ENCODE measurements around the gene PLA2G2F.
"Not testable (repeated sequence)": the region's sequence is repeated elsewhere in the genome, so short reads cannot be mapped to it uniquely, and the experiment has no call there.

The PLA2G2F gene

DNA sequence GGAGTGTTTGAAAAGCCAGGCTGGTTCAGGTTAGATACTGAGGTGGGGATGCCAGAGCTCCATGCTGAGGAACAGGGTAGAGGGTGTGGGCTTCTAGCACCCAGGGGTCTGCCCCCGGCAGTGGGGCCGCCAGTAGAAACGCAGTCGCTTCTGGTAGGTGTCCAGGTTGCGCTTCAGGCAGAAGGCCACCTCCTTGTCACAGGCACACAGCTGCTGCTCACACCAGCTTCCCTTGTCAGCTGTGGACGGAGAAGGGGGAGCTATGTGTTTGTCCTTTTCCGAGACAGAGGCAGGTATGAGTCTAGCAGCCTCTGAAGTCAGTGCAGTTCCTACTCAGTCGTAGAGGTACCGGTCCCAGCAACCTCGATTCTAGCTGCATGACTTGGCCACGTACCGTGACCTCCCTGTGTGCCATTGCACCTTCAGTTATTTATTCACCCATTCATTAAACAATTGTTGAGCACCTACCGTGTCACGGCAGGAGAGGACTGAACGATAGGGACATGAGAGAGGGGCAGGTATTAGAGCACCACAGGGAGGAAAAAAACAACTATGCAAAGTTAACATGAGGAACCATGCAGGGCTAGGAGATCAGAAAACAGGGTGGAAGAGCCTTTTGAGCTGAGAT, 25.0 kb upstream of the PLA2G2F start:
- in situ Hi-C loops (cut with HindIII; ENCODE audit: low sequenced_read_pairs): no loop called here

DNA sequence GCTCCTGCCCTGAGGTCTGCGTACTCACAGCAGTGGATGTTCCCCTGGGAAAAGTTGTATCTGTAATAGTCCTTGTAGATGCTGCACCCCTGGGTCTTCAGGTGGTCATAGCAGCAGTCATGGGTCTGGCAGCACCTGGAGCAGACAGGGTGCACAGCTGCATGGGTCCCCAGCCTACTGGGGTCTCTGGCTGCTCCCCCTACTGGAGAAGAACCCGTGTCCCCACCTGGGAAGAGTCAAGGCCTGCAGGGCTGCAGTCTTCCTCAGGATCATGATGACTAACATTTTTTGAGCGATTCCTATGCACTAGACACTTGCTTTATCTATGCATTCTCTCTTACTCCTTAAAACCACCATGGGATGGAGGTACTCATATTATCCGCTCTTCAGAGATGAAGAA, 23.6 kb upstream of the PLA2G2F start:
- in situ Hi-C loops (cut with HindIII; ENCODE audit: low sequenced_read_pairs): no loop called here

DNA sequence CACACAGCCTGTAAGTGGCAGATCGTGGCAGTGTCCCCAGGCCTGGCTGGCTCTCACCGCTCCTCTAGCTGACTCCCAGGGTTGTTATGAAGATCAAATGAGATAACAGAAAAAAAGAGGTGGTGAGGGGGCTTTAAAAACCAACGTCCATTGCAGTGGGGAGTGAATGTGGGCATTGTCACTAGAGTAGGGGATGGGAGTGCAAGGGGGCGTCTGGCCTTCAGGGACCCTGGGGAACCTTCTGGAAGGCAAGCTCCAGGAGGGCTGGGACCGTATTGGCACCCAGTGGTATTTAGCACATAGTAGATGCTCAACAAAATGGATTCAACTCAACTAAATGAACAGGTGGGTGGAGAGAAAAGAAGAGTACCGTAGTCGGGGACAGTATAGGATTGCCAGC, 23.2 kb upstream of the PLA2G2F start:
- in situ Hi-C loops (cut with HindIII; ENCODE audit: low sequenced_read_pairs): no loop called here

DNA sequence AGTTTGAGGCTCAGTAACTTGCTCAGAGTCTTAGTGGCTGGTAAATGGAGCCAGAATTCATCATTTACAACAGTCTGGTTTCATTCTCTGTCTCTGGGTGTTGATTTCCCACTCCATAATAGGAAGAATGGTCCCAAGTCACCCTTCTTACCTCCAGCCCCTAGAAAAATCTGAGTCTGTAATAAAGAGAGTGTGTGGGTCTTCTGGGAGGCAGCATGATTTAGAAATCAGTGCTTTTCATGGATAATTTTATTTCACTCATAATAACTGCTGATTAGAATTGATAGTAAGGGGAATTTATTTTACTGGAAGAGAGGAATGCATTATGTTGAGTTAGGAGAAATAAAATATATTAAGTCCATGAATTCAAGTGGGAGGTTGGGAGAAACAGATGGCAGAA, 21.9 kb upstream of the PLA2G2F start:
- in situ Hi-C loops (cut with HindIII; ENCODE audit: low sequenced_read_pairs): no loop called here

DNA sequence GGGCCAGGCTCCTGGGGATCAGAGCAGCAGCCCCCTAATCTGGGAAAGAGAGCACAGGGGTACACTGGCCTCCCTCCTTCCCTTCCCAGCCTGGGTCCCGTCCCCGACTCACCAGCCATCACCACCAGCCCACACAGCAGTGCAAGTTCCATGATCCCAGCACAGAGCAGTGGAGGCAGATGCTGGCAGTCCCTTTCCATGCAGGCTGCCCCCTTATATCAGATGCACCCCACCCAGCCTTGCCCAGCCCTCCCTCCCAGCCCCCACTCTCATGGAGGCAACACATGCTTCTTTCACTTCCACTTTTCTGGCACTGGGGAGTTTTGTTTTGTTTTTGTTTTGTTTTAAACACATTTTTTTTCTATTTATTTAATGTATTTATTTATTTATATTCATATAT, 19.8 kb upstream of the PLA2G2F start, which contains the start of gene PLA2G2D:
PLA2G2D (minus strand) TSS at position 190 of the 400 bp plus-strand sequence; CDS start at position 152, 38 bp downstream.
- in situ Hi-C loops (cut with HindIII; ENCODE audit: low sequenced_read_pairs): no loop called here

DNA sequence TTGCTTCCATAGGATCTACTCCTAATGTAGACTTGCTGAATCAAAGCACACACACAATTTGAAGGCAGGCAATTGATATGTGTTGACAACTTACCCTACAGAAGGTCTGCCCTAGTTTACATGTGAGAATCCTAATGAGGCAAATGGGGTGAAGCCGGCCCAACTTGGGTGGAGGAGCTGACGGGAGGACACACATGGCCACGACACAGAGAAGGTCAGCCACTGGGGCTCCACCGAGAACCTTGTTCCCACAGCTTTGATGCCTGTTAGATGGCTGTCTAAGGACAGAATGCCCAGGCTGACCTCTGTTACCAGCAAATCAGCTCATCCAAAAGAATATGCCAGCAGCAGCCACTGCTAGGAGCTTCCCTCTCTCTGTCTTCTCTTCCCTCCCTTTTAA, 18.3 kb upstream of the PLA2G2F start:
- in situ Hi-C loops (cut with HindIII; ENCODE audit: low sequenced_read_pairs): no loop called here

- in situ Hi-C loops (cut with HindIII; ENCODE audit: low sequenced_read_pairs): no loop called here
These were observed 15.2 kb upstream of the PLA2G2F start for GRCh38 chr1:20123722-20124455.

- in situ Hi-C loops (cut with HindIII; ENCODE audit: low sequenced_read_pairs): no loop called here
These were observed 14.6 kb upstream of the PLA2G2F start for GRCh38 chr1:20124456-20125057.

GRCh38 chr1:20125100-20125499, 14.0 kb upstream of the PLA2G2F start:
- in situ Hi-C loops (cut with HindIII; ENCODE audit: low sequenced_read_pairs): no loop called here

GRCh38 chr1:20126041-20126805, 12.9 kb upstream of the PLA2G2F start:
- in situ Hi-C loops (cut with HindIII; ENCODE audit: low sequenced_read_pairs): no loop called here

DNA sequence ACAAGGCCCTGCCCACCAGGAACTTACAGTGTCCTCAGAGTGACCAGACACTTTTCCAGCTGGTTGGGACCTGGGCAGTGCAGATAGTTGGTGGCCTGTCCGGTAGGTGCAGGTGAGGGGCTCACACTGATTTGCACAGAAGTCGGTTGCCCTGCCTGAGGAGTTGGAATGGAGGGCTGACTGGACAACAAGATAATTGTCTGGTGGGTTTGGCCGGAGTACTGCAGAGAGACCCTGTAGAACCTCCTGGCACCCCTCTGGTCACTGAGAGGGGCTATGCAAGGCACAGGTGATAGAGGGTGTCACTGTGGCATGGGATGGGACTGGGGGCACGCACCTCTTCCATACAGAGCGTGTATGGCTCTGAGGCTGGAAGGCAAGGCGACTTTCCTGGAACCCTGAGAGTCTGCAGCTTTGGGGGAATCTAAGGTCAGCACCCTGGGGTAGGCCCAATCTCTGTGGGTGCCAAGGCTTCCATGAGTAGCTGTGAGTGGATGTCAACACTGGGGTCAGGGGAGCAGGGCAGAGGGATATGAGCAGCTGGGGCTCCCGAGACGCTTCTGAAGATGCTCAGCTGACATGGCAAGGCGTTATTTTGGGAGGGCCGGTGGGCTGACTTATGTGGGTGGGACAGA, 12.2 kb upstream of the PLA2G2F start:
- in situ Hi-C loops (cut with HindIII; ENCODE audit: low sequenced_read_pairs): no loop called here

- in situ Hi-C loops (cut with HindIII; ENCODE audit: low sequenced_read_pairs): not testable (repeated sequence)
These were observed 8.6 kb upstream of the PLA2G2F start for GRCh38 chr1:20130518-20130917.

DNA sequence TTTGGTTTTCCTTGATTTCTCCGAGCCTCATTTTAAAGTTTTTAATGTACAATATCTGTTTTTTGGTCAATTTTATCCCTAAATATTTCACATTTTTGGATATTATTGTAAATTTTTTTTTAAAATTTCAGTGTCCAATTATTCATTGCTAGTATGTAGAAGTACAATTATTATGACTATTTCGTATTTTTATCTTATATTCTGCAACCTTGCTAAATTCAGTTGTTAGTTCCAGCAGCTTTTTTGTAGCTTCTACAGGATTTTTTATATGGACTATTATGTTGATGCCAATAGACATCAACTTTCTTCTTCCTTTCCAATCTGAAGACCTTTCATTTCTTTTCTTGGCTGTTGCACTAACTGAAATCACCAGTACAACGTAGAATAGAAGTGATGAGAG, 4.1 kb upstream of the PLA2G2F start:
- in situ Hi-C loops (cut with HindIII; ENCODE audit: low sequenced_read_pairs): no loop called here

DNA sequence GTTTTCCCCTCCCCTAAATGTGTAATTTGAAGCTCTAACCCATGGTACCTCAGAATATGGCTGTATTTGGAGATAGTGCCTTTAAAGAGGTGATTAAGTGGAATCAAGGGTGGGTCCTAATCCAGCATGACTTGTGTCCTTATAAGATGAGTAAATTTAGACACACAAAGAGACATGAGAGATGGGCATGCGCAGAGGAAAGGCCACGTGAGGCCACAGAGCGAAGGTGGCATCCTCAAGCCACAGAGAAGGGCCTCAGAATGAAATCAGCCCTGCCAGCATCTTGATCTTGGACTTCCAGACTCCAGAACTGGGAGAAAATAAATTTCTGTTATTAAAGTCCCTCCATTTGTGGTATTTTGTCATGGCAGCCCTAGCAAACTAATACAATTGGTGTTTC, 2.9 kb upstream of the PLA2G2F start:
- in situ Hi-C loops (cut with HindIII; ENCODE audit: low sequenced_read_pairs): no loop called here

DNA sequence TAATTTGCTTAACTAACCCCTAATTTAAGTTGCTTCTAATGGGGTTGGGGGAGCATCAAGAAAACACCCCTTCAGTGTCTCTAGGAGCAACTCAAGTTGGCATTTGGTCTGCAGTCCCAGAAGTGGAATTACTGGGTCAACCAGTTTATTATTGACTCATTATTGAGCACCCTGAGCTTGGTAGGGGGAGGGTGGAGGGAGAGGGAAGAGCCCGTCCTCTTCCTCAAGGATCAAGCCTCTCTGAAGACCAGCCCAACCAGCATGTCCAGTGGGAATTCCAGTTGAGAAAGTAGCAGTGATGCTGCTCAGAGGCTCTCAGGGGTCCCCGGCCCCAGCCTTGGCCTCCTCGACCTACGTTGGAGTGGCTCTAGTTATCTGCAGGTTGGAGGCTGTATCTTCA, 2.1 kb upstream of the PLA2G2F start:
- in situ Hi-C loops (cut with HindIII; ENCODE audit: low sequenced_read_pairs): no loop called here

DNA sequence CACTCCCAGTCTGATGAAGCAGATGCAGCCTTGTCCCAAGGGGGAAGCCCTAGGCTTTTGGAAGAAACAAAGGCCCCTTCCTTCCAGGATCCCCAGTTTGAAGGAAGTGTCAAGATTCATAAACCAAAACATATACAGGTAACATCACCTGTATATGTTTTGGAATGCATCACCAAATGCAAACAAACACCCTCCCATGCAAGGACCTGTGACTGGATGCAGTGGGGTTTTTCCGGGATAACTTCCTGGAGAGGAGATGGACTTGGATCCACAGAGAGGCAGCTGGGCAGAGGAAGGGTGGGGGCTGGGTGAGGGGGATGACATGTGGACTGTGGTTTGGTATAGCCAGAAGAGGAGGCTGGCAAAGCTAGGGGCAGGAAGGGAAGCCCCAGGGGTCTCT, 1.5 kb upstream of the PLA2G2F start:
- in situ Hi-C loops (cut with HindIII; ENCODE audit: low sequenced_read_pairs): no loop called here

GRCh38 chr1:20138346-20138745, 777 bp upstream of the PLA2G2F start:
- in situ Hi-C loops (cut with HindIII; ENCODE audit: low sequenced_read_pairs): no loop called here

DNA sequence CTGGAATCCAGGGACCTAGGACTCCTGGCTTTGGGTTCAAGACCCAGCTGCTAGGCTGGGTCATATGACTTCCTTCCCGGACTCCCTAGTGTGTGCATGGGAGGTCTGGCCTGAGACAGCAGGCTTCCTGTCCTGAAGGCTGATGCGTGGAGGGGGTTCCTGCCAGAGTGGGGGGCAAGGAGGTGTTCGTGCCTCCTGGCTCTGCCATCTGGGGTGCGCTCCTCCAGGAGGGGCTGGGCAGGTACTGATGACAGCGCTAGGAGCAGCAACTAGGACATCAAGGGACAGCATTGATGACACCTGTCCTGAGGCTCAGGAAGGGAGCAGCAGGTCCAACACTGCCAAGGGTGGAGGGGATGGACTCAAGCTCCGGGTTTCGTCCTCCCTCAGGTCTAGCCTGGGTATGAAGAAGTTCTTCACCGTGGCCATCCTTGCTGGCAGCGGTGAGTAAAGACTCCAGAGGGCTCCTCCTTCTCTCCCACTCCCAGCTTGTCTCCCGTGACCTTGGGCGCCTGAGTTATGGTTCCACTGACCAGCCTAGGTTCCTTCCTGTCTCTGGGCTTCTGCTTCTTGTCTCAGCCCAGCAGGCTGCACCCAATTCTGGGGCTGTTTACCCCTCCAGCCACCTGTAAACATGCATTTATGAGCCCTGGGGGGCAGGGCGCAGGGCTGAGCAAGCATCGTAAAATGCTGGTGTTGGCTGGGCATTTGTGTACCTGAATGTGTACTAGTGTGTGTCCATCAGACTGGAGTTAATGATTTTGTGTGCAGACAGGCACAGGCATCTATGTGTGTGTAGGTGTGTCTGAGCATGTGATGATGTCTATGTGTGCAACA, 871 bp downstream of the PLA2G2F start:
- in situ Hi-C loops (cut with HindIII; ENCODE audit: low sequenced_read_pairs): no loop called here

DNA sequence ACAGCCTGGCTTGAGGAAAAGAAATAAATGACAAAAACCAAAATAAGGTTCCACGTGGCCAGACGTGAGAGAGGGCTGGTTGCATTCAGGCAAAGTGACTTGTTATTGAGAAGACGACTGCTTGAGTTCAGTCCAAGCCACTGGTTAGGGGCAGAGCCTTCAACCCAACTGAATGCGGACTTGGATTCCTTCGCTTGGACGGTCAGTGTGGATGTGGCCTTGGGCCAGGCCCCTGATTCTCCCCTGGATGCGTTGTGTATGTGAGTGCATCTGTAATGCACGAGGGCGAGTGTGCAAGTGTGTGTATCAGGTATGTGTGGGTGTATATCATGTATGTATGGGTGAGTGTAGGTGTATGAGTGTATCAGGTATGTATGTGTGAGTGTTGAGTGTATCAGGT, 1.9 kb downstream of the PLA2G2F start:
- in situ Hi-C loops (cut with HindIII; ENCODE audit: low sequenced_read_pairs): no loop called here

DNA sequence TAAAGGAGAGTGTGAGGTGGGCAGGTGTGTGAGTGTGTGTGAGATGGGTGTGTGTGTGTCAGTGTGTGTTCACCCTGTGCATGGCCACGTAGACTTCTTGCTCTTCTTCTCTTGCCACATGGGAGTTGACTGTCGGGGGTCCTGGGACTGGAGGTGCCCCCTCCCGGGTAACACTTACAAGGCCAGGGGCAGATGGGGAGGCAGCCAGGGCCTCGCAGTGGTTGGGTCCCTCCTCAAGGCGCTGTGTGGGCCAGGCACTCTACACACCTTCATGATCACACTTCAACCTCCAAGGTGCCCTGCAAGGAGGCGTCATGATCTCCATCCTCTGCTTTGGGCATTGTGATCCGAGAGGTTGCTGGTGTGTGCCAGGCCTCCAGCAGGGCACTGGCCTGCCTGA, 2.3 kb downstream of the PLA2G2F start:
- in situ Hi-C loops (cut with HindIII; ENCODE audit: low sequenced_read_pairs): no loop called here
